GM10847 (cell line): ENCODE data around the gene PSME3IP1.
A peak's percentile ranks its signal among the peaks of the same experiment; 100 is the strongest.

Experiments
- POLR2A ChIP-seq: IDR thresholded peaks from 2 replicates; pipeline ENCODE4 v1.6.1; 2011; ENCODE audit not compliant: insufficient read length; ENCODE audit errors: extremely low read depth

The PSME3IP1 gene

GRCh38 chr16:57185945-57186871 is at the start of gene PSME3IP1, which contains the start of gene RSPRY1:
PSME3IP1 (minus strand) TSS chr16:57186039; CDS start chr16:57173854, 12,185 bp downstream.
RSPRY1 (plus strand) TSS chr16:57186329; CDS start chr16:57204659, 18,330 bp downstream.
- peak; percentile 82 for TF ChIP-seq POLR2A

GRCh38 chr16:57235128-57236021 is 49.5 kb upstream of the PSME3IP1 start:
- no peak for TF ChIP-seq POLR2A

GRCh38 chr16:57234707-57235092 is 48.9 kb upstream of the PSME3IP1 start:
- TF ChIP-seq POLR2A: no peak

GRCh38 chr16:57233944-57234706 is 48.3 kb upstream of the PSME3IP1 start:
- no peak for TF ChIP-seq POLR2A

- no peak for TF ChIP-seq POLR2A
These were observed 46.0 kb upstream of the PSME3IP1 start for GRCh38 chr16:57231821-57232350.

- TF ChIP-seq POLR2A: no peak
These were observed 43.2 kb upstream of the PSME3IP1 start for GRCh38 chr16:57229079-57229478.

GRCh38 chr16:57226701-57227621 is 41.1 kb upstream of the PSME3IP1 start:
- no peak for TF ChIP-seq POLR2A

- no peak for TF ChIP-seq POLR2A
These were observed 40.1 kb upstream of the PSME3IP1 start for GRCh38 chr16:57225978-57226377.

- TF ChIP-seq POLR2A: no peak
These were observed 39.0 kb upstream of the PSME3IP1 start for GRCh38 chr16:57224651-57225335.

GRCh38 chr16:57223057-57223456 is 37.2 kb upstream of the PSME3IP1 start:
- no peak for TF ChIP-seq POLR2A

GRCh38 chr16:57216968-57217367 is 31.1 kb upstream of the PSME3IP1 start:
- no peak for TF ChIP-seq POLR2A

GRCh38 chr16:57213462-57213861 is 27.6 kb upstream of the PSME3IP1 start:
- no peak for TF ChIP-seq POLR2A

- no peak for TF ChIP-seq POLR2A
These were observed 23.9 kb upstream of the PSME3IP1 start for GRCh38 chr16:57209780-57210179.

GRCh38 chr16:57208926-57209325 is 23.1 kb upstream of the PSME3IP1 start:
- TF ChIP-seq POLR2A: no peak
